Muscle of leg (tissue), 11 donors: ENCODE data around the gene DUSP3. TPM values are rescaled to one million over a fixed set of nuclear protein-coding genes. Genes with fewer than 3 reads are reported as not detected.

ENCODE experiments used
- DNase-seq: peaks from one replicate; pipeline ENCODE4 v3.0.0; 2013
- H3K27ac ChIP-seq: one replicate; pipeline ENCODE4 v1.5.1; 2013; ENCODE audit warnings: mild to moderate bottlenecking, low read length, control low read depth
- H3K27me3 ChIP-seq: one replicate; pipeline ENCODE4 v1.6.1; 2013; ENCODE audit warnings: low read length; ENCODE audit not compliant: control insufficient read depth, insufficient read depth
- H3K36me3 ChIP-seq: one replicate; pipeline ENCODE4 v1.6.1; 2013; ENCODE audit warnings: low read length; ENCODE audit not compliant: control insufficient read depth, insufficient read depth
- H3K4me1 ChIP-seq: one replicate; pipeline ENCODE4 v1.6.1; 2013; ENCODE audit warnings: low read length; ENCODE audit not compliant: control insufficient read depth, insufficient read depth
- H3K4me3 ChIP-seq: one replicate; pipeline ENCODE4 v1.5.1; 2013; ENCODE audit warnings: low read length, control low read depth
- H3K9me3 ChIP-seq: replicated peaks from 2 replicates; pipeline ENCODE4 v1.6.1; 2013; ENCODE audit warnings: low read depth, low read length; ENCODE audit not compliant: control insufficient read depth
- WGBS: methylation state at CpG from one replicate; pipeline ENCODE4 v1.1.5; 2013; ENCODE audit warnings: missing lambda C conversion rate; ENCODE audit not compliant: insufficient coverage; 5-methylcytosine and 5-hydroxymethylcytosine counted together
- polyA plus RNA-seq, 8 donors: library from polyadenylated mRNA; unstranded; fragments of 120-200 nt; gene quantifications; one replicate each; pipeline versions ENCODE4 v1.2.1 to v1.2.3, GENCODE V29; 2013; ENCODE audit warnings: inconsistent platforms in 1 of 8, low replicate concordance in 1 of 8; ENCODE audit not compliant: insufficient read length in 8 of 8, insufficient read depth in 1 of 8
- total RNA-seq: library from RNA; stranded (reverse); fragments of 120-200 nt; gene quantifications from one replicate; pipeline ENCODE4 v1.2.4, GENCODE V29; 2013

DUSP3 gene
- total and polyA plus RNA-seq, 9 donors = 52.2 to 72.6 (median 64.9) TPM

DNA sequence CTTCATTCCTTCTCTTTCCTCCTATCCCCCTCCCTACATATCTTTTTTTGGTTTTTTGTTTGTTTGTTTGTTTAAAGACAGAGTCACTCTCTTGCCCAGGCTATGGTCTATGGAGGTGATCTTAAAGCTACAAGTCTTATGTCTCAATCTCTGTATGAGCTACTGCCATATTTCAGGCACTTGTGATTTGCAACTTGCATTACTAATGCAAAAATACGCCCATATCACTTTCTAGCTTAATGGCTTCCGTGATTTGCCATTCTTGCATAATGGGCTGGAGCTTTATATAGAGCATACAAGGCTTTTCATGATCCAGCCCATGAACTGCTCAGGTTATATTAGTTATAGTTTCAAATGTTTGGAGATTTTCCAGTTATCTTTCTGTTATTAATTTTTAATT lies 9.0 kb upstream of the DUSP3 start:
- WGBS = no CpG with 5 or more reads among the region's 2 CpGs
- H3K27me3 ChIP-seq = peaks cover 5% of the 10 kb centered on the region

DNA sequence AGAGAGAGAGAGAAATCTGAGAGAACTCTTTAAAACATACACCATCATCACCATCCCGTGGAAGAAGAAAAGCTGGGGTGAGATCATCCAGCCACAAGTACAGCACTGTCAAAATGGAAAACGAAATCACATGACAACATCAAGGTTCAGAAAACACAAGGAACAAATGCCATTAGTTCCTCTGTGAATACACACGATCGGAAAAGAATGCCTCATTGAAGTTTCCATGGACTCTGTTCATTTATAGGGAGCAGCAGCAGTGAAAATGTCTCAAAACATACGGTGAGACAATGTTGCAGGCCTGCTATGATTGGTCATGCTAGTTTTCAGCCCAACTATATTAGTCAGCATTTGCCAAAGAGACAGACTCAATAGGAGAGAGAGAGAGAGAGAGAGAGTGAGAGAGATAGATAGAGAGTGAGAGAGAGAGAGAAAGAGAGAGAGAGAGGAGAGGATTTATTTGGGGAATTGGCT lies 5.9 kb upstream of the DUSP3 start:
- no CpG with 5 or more reads among the region's 5 CpGs for WGBS
- DNase-seq = peak; percentile 83
- Histone ChIP-seq H3K4me1 (peaks cover under 1% of the 10 kb centered on the region), H3K36me3 (no peaks in the 10 kb centered on the region), H3K27ac (peak overlapping the region; percentile 10), H3K4me3 (no peak overlapping the region), H3K27me3 (peaks cover 18% of the 10 kb centered on the region), H3K9me3 (no peaks in the 10 kb centered on the region)

More for the DNA sequence above, 9.0 kb upstream of the DUSP3 start:
- no peaks in the 10 kb centered on the region for H3K9me3 ChIP-seq
- no peak overlapping the region for H3K27ac ChIP-seq
- no peak overlapping the region for H3K4me3 ChIP-seq
- DNase-seq = no peak
- H3K4me1 ChIP-seq = peaks cover 5% of the 10 kb centered on the region
- no peaks in the 10 kb centered on the region for H3K36me3 ChIP-seq

DNA sequence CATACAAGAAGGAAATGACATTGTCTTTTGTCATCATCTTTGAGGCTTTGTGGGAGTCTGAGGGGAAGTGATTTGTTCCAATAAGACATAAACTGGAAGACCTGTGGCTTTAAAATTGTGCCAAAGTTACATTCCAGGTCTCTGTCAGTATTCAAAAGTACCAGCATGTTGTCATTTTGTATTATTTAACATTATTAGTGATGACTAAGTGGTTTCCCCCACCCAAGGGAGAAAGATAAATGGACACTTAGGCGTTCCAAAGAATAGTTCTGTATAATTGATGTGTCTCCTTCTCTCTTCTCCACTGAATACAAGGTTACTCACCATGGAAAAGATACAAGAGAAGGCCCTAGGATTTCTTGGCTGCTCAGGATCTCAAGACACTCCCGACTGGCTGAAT lies 5.3 kb upstream of the DUSP3 start:
- Histone ChIP-seq H3K36me3 (no peaks in the 10 kb centered on the region), H3K27me3 (peaks cover 20% of the 10 kb centered on the region), H3K27ac (peak overlapping the region; percentile 47), H3K4me1 (peaks cover 6% of the 10 kb centered on the region), H3K9me3 (no peaks in the 10 kb centered on the region), H3K4me3 (no peak overlapping the region)
- DNase-seq = no peak
- 80% methylated on average over 1 of the region's 2 CpGs for WGBS

DNA sequence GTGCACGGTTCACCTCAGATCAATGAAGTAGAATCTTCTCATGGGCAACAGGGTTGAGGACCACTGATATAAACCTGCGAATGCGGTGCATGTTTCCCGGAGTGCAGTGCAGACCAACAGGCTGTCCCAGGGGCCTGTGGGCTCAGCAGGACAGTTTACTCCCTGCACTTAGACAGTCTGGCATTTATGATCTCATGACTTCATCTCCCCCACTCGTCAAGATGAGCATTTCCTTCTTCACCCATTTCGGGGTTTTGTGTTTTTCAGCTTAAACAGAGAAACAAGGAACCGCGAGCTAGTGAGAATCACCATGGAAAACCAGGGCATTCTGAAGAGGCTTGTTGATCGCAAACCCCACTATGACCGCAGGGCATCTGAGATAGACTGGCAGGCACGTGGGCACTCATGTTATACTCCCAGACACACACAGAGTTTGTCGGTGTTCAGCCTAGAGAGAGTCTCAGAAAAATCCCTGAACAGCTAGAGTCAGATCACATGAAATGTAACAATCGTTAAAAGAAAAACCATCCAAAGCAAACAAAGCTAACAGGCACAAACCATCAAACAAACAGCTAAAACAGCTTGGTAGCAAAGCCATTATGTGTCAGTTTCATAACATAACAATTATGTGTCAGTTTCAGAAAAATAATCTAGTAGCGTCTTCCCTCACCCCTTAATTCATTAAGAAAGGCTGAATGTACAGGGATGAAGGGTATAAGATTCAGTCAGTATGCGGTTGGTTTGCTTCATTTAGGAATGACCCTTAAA lies 4.3 kb upstream of the DUSP3 start:
- H3K27me3 ChIP-seq = peaks cover 20% of the 10 kb centered on the region
- no peak for DNase-seq
- WGBS = 80% methylated on average over 10 of the region's 15 CpGs
- no peak overlapping the region for H3K4me3 ChIP-seq
- H3K4me1 ChIP-seq = peaks cover 7% of the 10 kb centered on the region
- no peaks in the 10 kb centered on the region for H3K36me3 ChIP-seq
- no peaks in the 10 kb centered on the region for H3K9me3 ChIP-seq
- no peak overlapping the region for H3K27ac ChIP-seq

DNA sequence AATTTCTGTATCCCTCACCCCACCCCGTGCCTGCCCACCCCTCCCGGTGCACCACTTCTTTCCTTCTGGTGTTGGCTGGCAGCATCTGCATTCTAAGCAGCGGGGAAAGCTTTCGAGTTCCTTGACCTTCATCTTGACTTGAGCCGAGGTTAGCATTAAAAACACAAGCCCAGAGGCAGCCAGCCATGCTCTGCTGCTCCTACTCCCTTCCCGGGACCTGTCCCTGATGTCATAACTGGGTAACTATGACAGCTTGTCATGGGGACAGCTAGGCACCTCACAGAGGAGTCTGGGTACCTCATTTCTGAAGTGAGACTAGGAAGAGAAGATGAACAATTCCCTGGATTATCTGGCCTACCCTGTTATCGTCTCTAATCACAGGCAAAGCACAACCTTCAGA lies 1.4 kb upstream of the DUSP3 start, which contains the start of gene CFAP97D1:
Gene CFAP97D1, plus strand, starts transcription at position 301 of the 400 bp plus-strand sequence. Its CDS starts 28 bp downstream, at position 329.
- H3K27ac ChIP-seq = peak within 1 kb of the TSS; percentile 85
- H3K9me3 ChIP-seq = no peaks in the 10 kb centered on the region
- peaks cover 20% of the 10 kb centered on the region for H3K27me3 ChIP-seq
- peaks cover 25% of the 10 kb centered on the region for H3K4me1 ChIP-seq
- H3K36me3 ChIP-seq = peaks cover 15% of the 10 kb centered on the region
- H3K4me3 ChIP-seq = peak within 1 kb of the TSS; percentile 87
- no peak for DNase-seq
- 80% methylated on average over 4 of the region's 7 CpGs for whole genome bisulfite sequencing

DNA sequence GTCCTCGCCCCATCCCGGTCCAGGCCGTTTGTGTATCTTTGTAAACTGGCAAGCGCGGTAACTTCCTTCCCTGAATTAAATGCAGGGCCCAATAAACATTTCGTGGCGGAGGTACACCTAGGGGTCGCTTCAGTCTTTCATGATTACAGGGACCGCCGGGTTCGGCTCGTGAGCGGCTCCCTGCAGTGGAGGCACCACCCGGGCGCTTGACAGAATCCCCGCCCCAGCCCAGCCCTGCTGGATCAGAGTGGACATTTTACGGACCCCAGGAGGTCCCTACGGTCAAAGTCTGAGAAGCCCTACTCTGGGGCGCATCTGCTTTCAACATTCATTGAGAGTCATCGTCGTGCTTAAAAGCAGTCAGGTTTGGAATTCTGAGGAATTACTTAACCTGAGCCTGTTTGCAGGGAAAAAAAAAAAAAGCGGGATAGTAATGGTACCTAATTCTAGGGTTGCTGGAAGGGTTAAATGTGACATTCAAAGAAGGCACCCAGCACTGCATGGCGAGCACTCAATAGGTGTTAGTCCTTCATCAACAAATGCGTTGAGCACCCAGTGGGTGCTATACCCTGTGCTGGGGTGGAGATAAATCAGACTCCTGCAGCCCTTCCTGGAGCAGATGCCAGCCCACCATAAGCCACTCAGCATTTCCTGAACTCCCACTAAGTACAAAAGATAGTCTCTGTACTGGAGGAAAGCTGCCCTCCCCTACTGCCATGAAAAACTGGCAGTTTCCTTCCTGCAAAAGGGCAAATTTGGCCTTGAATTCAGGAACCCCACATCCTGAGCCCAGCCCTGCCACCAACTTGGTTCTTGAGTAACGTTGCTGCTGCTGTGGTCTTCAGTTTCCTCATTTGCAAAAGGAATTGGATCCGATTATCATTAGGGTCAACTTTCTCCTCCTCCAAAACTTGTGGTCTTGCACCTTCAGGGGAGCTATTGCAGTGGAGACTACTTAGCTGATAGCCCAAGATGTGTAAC lies 658 bp upstream of the DUSP3 start:
- WGBS = 5% methylated on average over 23 of the region's 26 CpGs
- Histone ChIP-seq H3K9me3 (no peaks in the 10 kb centered on the region), H3K27me3 (peaks cover 20% of the 10 kb centered on the region), H3K27ac (peak overlapping the region; percentile 85), H3K4me1 (peaks cover 32% of the 10 kb centered on the region), H3K4me3 (peak overlapping the region; percentile 87), H3K36me3 (peaks cover 22% of the 10 kb centered on the region)
- no peak for DNase-seq

DNA sequence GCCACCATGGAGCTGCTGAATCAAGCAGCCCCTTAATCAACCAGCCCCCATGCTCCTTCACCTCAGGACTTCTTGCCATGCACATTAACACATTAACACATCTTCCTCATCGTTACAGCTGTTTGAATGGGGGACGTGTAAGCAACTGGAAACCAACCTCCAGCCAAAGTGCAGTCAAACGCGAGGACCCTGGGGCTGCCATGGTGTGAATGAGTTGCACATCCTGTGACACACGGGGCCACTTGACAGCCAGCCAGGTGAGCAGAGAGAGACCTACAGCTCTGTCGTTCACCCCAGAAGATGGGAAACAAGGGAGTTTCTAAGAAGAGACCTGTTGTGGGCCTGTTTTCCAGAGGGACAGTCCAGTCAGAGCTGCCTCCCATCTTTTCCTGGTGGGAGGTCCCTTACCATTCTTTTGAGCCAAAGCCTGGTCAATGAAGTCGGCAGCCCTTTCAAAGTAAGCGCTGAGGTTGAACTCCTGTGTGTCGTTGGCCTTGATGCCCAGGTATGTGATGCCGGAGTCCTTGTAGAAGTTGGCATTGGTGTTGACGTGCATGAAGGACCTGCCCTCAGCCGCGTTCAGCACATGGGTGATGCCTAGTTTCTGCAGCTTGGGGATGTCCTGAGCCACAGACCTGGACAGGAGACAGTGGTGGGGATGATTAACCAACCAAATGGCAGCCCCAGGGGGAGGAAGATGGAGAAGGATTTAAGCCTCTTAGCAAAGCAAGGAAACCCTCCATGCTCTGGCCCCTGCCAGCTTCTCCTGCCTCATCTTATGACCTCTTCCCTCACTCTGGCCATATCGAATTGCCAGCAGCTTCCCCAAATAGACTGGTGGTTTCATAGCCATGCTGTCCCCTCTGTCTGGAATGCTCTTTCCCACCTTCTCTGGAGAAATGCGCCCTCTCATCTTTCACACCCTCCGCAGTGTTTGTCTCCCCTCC lies 4.2 kb downstream of the DUSP3 start:
- H3K9me3 ChIP-seq = no peaks in the 10 kb centered on the region
- peaks cover 2% of the 10 kb centered on the region for H3K27me3 ChIP-seq
- WGBS = 87% methylated on average over 13 of the region's 16 CpGs
- peaks cover 66% of the 10 kb centered on the region for H3K36me3 ChIP-seq
- H3K4me3 ChIP-seq = no peak overlapping the region
- peak overlapping the region; percentile 0 for H3K27ac ChIP-seq
- H3K4me1 ChIP-seq = peaks cover 51% of the 10 kb centered on the region
- peak; percentile 44 for DNase-seq

DNA sequence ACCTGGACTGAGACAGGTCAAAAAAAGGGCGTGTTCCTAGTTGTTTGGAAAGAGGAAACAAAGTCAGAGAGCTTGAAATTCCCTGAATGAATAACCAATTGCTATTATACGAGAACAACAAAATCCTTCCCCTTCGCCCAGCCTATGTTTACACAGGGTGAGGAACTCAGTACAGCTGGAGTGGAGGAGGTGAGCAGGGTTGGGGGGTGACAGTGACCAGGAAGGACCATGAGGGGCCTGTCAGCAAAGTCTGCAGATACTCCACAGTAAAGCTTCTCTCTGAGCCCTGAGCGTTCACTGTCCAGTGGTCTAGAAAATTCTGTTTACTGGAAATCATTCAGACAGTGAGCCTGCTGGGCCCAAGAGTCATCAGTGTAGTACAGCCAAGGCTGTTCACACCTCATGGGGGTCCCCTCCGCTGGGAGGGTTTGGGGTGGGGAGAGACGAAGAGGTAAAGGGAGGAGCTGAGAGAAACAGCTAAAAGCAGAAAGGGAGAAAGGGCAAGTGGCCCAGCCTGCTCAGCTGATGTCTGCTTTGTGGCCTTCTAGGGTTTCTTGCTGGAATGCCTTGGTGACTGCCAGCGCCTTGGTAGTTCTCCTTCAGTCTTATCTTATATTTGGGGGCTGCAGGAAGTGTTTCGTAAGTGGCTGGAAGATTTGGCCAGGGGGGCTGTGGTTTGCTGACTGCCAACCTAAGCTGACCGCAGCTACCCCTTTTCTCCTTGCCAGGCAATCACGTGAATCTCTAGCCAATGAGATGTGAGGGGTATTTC lies 5.7 kb downstream of the DUSP3 start:
- WGBS = 93% methylated on average over 3 of the region's 10 CpGs
- H3K36me3 ChIP-seq = peaks cover 81% of the 10 kb centered on the region
- peak overlapping the region; percentile 47 for H3K27ac ChIP-seq
- no peak overlapping the region for H3K4me3 ChIP-seq
- H3K4me1 ChIP-seq = peaks cover 45% of the 10 kb centered on the region
- no peaks in the 10 kb centered on the region for H3K9me3 ChIP-seq
- H3K27me3 ChIP-seq = no peaks in the 10 kb centered on the region
- peak; percentile 73 for DNase-seq

DNA sequence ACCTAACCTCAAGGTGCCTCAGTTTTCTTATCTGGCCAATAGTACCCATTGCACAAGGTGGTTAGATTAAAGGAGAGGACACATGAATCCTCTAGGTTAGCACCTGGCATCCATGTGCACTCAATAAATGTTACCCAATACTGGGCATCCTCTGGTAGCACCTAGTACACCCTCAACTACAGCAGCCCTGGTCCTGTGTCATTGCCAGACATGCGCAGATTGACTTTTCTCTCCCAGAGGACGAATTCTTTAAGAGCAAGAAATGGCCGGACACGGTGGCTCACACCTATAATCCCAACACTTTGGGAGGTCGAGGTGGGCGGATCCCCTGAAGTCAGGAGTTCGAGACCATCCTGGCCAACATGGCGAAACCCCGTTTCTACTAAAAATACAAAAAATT lies 7.3 kb downstream of the DUSP3 start:
- no peaks in the 10 kb centered on the region for H3K9me3 ChIP-seq
- 98% methylated on average over 4 of the region's 9 CpGs for WGBS
- no peak overlapping the region for H3K27ac ChIP-seq
- H3K4me3 ChIP-seq = no peak overlapping the region
- no peaks in the 10 kb centered on the region for H3K27me3 ChIP-seq
- H3K4me1 ChIP-seq = peaks cover 34% of the 10 kb centered on the region
- H3K36me3 ChIP-seq = peaks cover 79% of the 10 kb centered on the region
- no peak for DNase-seq
